Caco-2 (cell line): ENCODE results near the gene SUGT1. TPM values are rescaled to one million over a fixed set of nuclear protein-coding genes. Genes with fewer than 3 reads are reported as not detected.

Experiments used
- BruUV-seq: library from RNA; stranded (reverse); fragments of 400-500 nt; replicated peaks from 2 replicates; lab custom pipeline; 2021; lab: Mats Ljungman, UMichigan
- CTCF ChIA-PET: fragments of 300-600 bp; sonication (Branson Sonifier 250); formaldehyde crosslinking; loops from one replicate; lab custom pipeline; 2022; ENCODE audit warnings: antibody characterized with exemption; lab: Charles Lee
- POLR2A ChIA-PET: fragments of 300-600 bp; sonication (Branson Sonifier 250); formaldehyde crosslinking; loops from one replicate; lab custom pipeline; 2022; ENCODE audit warnings: antibody characterized with exemption; lab: Charles Lee
- DNase-seq, 2 experiments: peaks; one replicate each; pipeline versions ENCODE4 v3.0.0 to v3.0.0-alpha.2; 2020 to 2022
- H3K27me3 ChIP-seq: replicated peaks from 2 replicates; pipeline ENCODE4 v1.6.0; 2011; ENCODE audit warnings: low read length; ENCODE audit not compliant: control insufficient read depth, insufficient read depth
- H3K36me3 ChIP-seq: 2 replicates; pipeline ENCODE4 v1.5.1; 2011; ENCODE audit warnings: low read length; ENCODE audit not compliant: control insufficient read depth, insufficient read depth
- H3K4me1 ChIP-seq: fragments of 250-450 bp; sonication (Bioruptor Pico); 2 replicates; pipeline ENCODE4 v1.5.1; 2020; ENCODE audit warnings: mild to moderate bottlenecking
- H3K4me3 ChIP-seq: 2 replicates; pipeline ENCODE4 v1.5.1; 2011; ENCODE audit warnings: low read depth, mild to moderate bottlenecking, control low read depth, low read length
- H3K9me3 ChIP-seq: fragments of 250-450 bp; sonication (Bioruptor Pico); 2 replicates; pipeline ENCODE4 v1.5.1; 2020; ENCODE audit warnings: mild to moderate bottlenecking, moderate library complexity
- H3K27ac Mint-ChIP-seq: one replicate; pipeline ENCODE4 v1.8.0; 2022; ENCODE audit warnings: mixed read lengths; ENCODE audit not compliant: unreplicated experiment
- H3K27me3 Mint-ChIP-seq: one replicate; pipeline ENCODE4 v1.8.0; 2022; ENCODE audit warnings: mixed read lengths; ENCODE audit not compliant: insufficient read depth, unreplicated experiment
- H3K36me3 Mint-ChIP-seq: one replicate; pipeline ENCODE4 v1.8.0; 2022; ENCODE audit warnings: mild to moderate bottlenecking, mixed read lengths; ENCODE audit not compliant: insufficient read depth, unreplicated experiment
- H3K4me1 Mint-ChIP-seq: one replicate; pipeline ENCODE4 v1.8.0; 2022; ENCODE audit warnings: low read depth, mixed read lengths; ENCODE audit not compliant: unreplicated experiment
- H3K4me3 Mint-ChIP-seq: one replicate; pipeline ENCODE4 v1.8.0; 2022; ENCODE audit warnings: mild to moderate bottlenecking, moderate library complexity, mixed read lengths; ENCODE audit not compliant: unreplicated experiment
- H3K9me3 Mint-ChIP-seq: one replicate; pipeline ENCODE4 v1.8.0; 2022; ENCODE audit warnings: mixed read lengths; ENCODE audit not compliant: unreplicated experiment
- CTCF ChIP-seq, 2 experiments: fragments of 200-600 bp in 1 of 2; IDR thresholded peaks; 1 replicate in 1 of 2; 2 replicates in 1 of 2; pipeline versions ENCODE4 v1.5.1 to v1.8.0; 2011 to 2022; ENCODE audit warnings: antibody characterized with exemption in 1 of 2, control low read depth in 1 of 2, inconsistent platforms in 1 of 2, low read depth in 1 of 2, low read length in 1 of 2, mild to moderate bottlenecking in 1 of 2, moderate library complexity in 1 of 2; ENCODE audit not compliant: insufficient read depth in 1 of 2, severe bottlenecking in 1 of 2, unreplicated experiment in 1 of 2
- intact Hi-C: fragments of 100-400 bp; cut with micrococcal nuclease; formaldehyde crosslinking; loops from one replicate; pipeline ENCODE4 v1.10.0; 2022; ENCODE audit not compliant: unreplicated experiment
- total RNA-seq: library from RNA; stranded (reverse); gene quantifications from 2 replicates; pipeline ENCODE4 v1.2.3, GENCODE V29; 2022

Gene SUGT1
- total RNA-seq, 1 experiment from 2014 or later, result 73.6 TPM

GRCh38 chr13:52723181-52723580, 70.5 kb downstream of the SUGT1 start:
- Mint-ChIP-seq H3K9me3 (peaks cover 22% of the 10 kb centered on the region), H3K4me1 (no peaks in the 10 kb centered on the region), H3K36me3 (no peaks in the 10 kb centered on the region), H3K27me3 (peaks cover 16% of the 10 kb centered on the region), H3K4me3 (no peak overlapping the region), H3K27ac (no peak overlapping the region)
- intact Hi-C loops, result no loop called here
- no TSS peak for BruUV-seq
- Histone ChIP-seq H3K27me3 (no peaks in the 10 kb centered on the region; the same call in 1 of the 2 replicates), H3K4me3 (no peak overlapping the region), H3K9me3 (no peaks in the 10 kb centered on the region; the same call in 1 of the 2 replicates), H3K36me3 (no peaks in the 10 kb centered on the region), H3K4me1 (no peaks in the 10 kb centered on the region)
- ChIA-PET POLR2A (no interaction called here), CTCF (no interaction called here)
- DNase-seq, result no peak
- TF ChIP-seq CTCF (IDR thresholded peaks at IDR 0.05; ENCODE audit: insufficient read depth in 1 of 2, low read depth in 1 of 2, low read length in 1 of 2, severe bottlenecking in 1 of 2, unreplicated experiment in 1 of 2), result no peak

- CTCF ChIA-PET, result no interaction called here
- H3K4me3 Mint-ChIP-seq, result no peak overlapping the region
- no peaks in the 10 kb centered on the region for H3K36me3 Mint-ChIP-seq
- Histone ChIP-seq H3K4me1 (no peaks in the 10 kb centered on the region), H3K27me3 (no peaks in the 10 kb centered on the region; the same call in 1 of the 2 replicates), H3K4me3 (no peak overlapping the region), H3K9me3 (no peaks in the 10 kb centered on the region), H3K36me3 (no peaks in the 10 kb centered on the region)
- POLR2A ChIA-PET, result interaction anchor here (0.6 kb wide), 1 partner anchor 73 kb away, joined by 7 read pairs; the partner anchor contains the start of gene SUGT1
- peaks cover under 1% of the 10 kb centered on the region for H3K9me3 Mint-ChIP-seq
- BruUV-seq, result no TSS peak
- no peak for DNase-seq
- H3K4me1 Mint-ChIP-seq, result no peaks in the 10 kb centered on the region
- no peak for TF ChIP-seq CTCF (IDR thresholded peaks at IDR 0.05; ENCODE audit: insufficient read depth in 1 of 2, low read depth in 1 of 2, low read length in 1 of 2, severe bottlenecking in 1 of 2, unreplicated experiment in 1 of 2)
- intact Hi-C loops, result loop anchor here (5.0 kb wide), 1 partner anchor 82 kb away; no protein-coding TSS in a partner anchor
- peaks cover 4% of the 10 kb centered on the region for H3K27me3 Mint-ChIP-seq
- no peak overlapping the region for H3K27ac Mint-ChIP-seq
These were observed 72.7 kb downstream of the SUGT1 start for GRCh38 chr13:52725302-52725701.

GRCh38 chr13:52726258-52726657, 73.6 kb downstream of the SUGT1 start:
- BruUV-seq, result no TSS peak
- no peaks in the 10 kb centered on the region for H3K36me3 ChIP-seq
- no peaks in the 10 kb centered on the region for H3K36me3 Mint-ChIP-seq
- H3K27ac Mint-ChIP-seq, result no peak overlapping the region
- no peak for TF ChIP-seq CTCF (IDR thresholded peaks at IDR 0.05; ENCODE audit: insufficient read depth in 1 of 2, low read depth in 1 of 2, low read length in 1 of 2, severe bottlenecking in 1 of 2, unreplicated experiment in 1 of 2)
- H3K9me3 Mint-ChIP-seq, result no peaks in the 10 kb centered on the region
- peaks cover 9% of the 10 kb centered on the region for H3K27me3 Mint-ChIP-seq
- ChIA-PET CTCF (no interaction called here), POLR2A (no interaction called here)
- no peaks in the 10 kb centered on the region for H3K4me1 Mint-ChIP-seq
- DNase-seq, result no peak
- no peak overlapping the region for H3K4me3 Mint-ChIP-seq
- no peaks in the 10 kb centered on the region for H3K9me3 ChIP-seq
- intact Hi-C loops, result loop anchor here (5.0 kb wide), 1 partner anchor 81 kb away; no protein-coding TSS in a partner anchor
- H3K4me3 ChIP-seq, result no peak overlapping the region
- H3K27me3 ChIP-seq, result no peaks in the 10 kb centered on the region; the same call in 1 of the 2 replicates
- no peaks in the 10 kb centered on the region for H3K4me1 ChIP-seq
